HEK293T (cell line): ENCODE data around the gene CLIC3.

Experiments used
- CTCF ChIA-PET: fragments of 350-600 bp; formaldehyde crosslinking; extraction: SDS; loops from one replicate; lab custom pipeline; 2021; ENCODE audit warnings: antibody characterized with exemption, inconsistent platforms; lab: Yijun Ruan, JAX
- POLR2A ChIA-PET: fragments of 350-600 bp; formaldehyde crosslinking; extraction: SDS; loops from one replicate; lab custom pipeline; 2020; ENCODE audit warnings: antibody characterized with exemption, inconsistent platforms; lab: Yijun Ruan, JAX
- DNase-seq: peaks from one replicate; pipeline ENCODE4 v3.0.0; 2012; ENCODE audit warnings: mixed read lengths; ENCODE audit errors: extremely low spot score
- ARNT ChIP-seq: fragments of 450-650 bp; IDR thresholded peaks from 2 replicates; pipeline ENCODE4 v1.6.1; 2017; ENCODE audit warnings: mild to moderate bottlenecking
- BHLHE40 ChIP-seq: fragments of 450-650 bp; IDR thresholded peaks from 2 replicates; pipeline ENCODE4 v1.6.1; 2016; ENCODE audit warnings: mild to moderate bottlenecking, moderate library complexity, borderline replicate concordance
- CTBP1 ChIP-seq: fragments of 450-650 bp; IDR thresholded peaks from 2 replicates; pipeline ENCODE4 v1.6.1; 2016; ENCODE audit warnings: borderline replicate concordance
- ELF4 ChIP-seq: fragments of 450-650 bp; IDR thresholded peaks from 2 replicates; pipeline ENCODE4 v1.6.1; 2017; ENCODE audit warnings: antibody characterized with exemption
- FOXA1 ChIP-seq: fragments of 450-650 bp; IDR thresholded peaks from 2 replicates; pipeline ENCODE4 v1.6.1; 2016; ENCODE audit warnings: mild to moderate bottlenecking
- FOXK2 ChIP-seq: fragments of 450-650 bp; IDR thresholded peaks from 2 replicates; pipeline ENCODE4 v1.6.1; 2016; ENCODE audit warnings: mild to moderate bottlenecking
- FOXM1 ChIP-seq: fragments of 450-650 bp; IDR thresholded peaks from 2 replicates; pipeline ENCODE4 v1.6.1; 2017; ENCODE audit warnings: mild to moderate bottlenecking, borderline replicate concordance
- HDGF ChIP-seq: fragments of 450-650 bp; IDR thresholded peaks from 2 replicates; pipeline ENCODE4 v1.6.1; 2017; ENCODE audit warnings: antibody characterized with exemption, borderline replicate concordance
- L3MBTL2 ChIP-seq: fragments of 450-650 bp; conservative IDR thresholded peaks from 2 replicates; pipeline ENCODE4 v1.6.1; 2016; ENCODE audit warnings: mild to moderate bottlenecking
- LEF1 ChIP-seq: fragments of 450-650 bp; IDR thresholded peaks from 2 replicates; pipeline ENCODE4 v1.6.1; 2017; ENCODE audit warnings: mild to moderate bottlenecking, borderline replicate concordance
- NFRKB ChIP-seq: fragments of 450-650 bp; IDR thresholded peaks from 2 replicates; pipeline ENCODE4 v1.6.1; 2016; ENCODE audit warnings: mild to moderate bottlenecking, moderate library complexity
- SP1 ChIP-seq: fragments of 450-650 bp; IDR thresholded peaks from 2 replicates; pipeline ENCODE4 v1.6.1; 2017
- SUZ12 ChIP-seq: fragments of 450-650 bp; IDR thresholded peaks from 2 replicates; pipeline ENCODE4 v1.6.1; 2016; ENCODE audit warnings: mild to moderate bottlenecking
- TARDBP ChIP-seq: fragments of 450-650 bp; IDR thresholded peaks from 2 replicates; pipeline ENCODE4 v1.6.1; 2016
- ZNF384 ChIP-seq: fragments of 450-650 bp; IDR thresholded peaks from 2 replicates; pipeline ENCODE4 v1.6.1; 2016
- TF ChIP-seq, protein P1 (sequence below): fragments of 450-650 bp; IDR thresholded peaks from 2 replicates; pipeline ENCODE4 v1.6.1; 2016

Gene CLIC3

GRCh38 chr9:136984464-136985026, 11.8 kb downstream of the CLIC3 start:
- CTCF ChIA-PET, result no interaction called here
- POLR2A ChIA-PET, result no interaction called here
- DNase-seq, result no peak
- TF ChIP-seq SUZ12 (no peak), NFRKB (no peak), HDGF (no peak), ELF4 (no peak), LEF1 (no peak), FOXK2 (no peak), TARDBP (no peak), CTBP1 (no peak), FOXA1 (no peak)

GRCh38 chr9:136983656-136984314, 12.6 kb downstream of the CLIC3 start:
- TF ChIP-seq CTBP1, result no peak
- no peak for TF ChIP-seq FOXK2
- TF ChIP-seq LEF1, result no peak
- TF ChIP-seq, protein P1, sequence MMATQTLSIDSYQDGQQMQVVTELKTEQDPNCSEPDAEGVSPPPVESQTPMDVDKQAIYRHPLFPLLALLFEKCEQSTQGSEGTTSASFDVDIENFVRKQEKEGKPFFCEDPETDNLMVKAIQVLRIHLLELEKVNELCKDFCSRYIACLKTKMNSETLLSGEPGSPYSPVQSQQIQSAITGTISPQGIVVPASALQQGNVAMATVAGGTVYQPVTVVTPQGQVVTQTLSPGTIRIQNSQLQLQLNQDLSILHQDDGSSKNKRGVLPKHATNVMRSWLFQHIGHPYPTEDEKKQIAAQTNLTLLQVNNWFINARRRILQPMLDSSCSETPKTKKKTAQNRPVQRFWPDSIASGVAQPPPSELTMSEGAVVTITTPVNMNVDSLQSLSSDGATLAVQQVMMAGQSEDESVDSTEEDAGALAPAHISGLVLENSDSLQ, result no peak
- TF ChIP-seq ZNF384, result no peak
- no peak for TF ChIP-seq SP1
- no peak for TF ChIP-seq ARNT
- TF ChIP-seq FOXA1, result no peak
- no peak for TF ChIP-seq TARDBP
- TF ChIP-seq L3MBTL2, result no peak
- TF ChIP-seq NFRKB, result no peak
- no peak for TF ChIP-seq SUZ12
- no peak for TF ChIP-seq HDGF
- no peak for TF ChIP-seq FOXM1
- no peak for TF ChIP-seq BHLHE40
- no peak for TF ChIP-seq ELF4
- DNase-seq, result no peak
- ChIA-PET POLR2A (no interaction called here), CTCF (no interaction called here)

DNA sequence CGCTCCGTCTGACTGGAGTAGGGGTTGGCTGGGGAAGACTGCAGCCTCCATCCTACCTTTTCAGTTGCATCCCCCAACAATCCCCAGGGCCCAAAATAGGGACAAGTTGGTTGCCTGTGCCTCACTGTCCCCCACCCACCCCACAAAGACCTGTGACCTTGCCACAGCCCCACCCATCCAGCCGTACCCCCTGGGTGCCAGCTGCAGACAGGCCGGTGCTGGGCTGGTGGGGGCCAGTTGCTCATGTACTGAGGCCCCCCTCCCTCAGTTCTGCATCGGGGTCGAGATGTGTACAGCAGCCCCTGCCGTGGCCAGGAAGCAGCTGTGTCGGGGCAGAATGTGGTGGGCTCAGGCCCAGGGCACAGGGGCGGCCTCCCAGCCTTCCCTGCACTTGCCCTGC, 13.2 kb downstream of the CLIC3 start:
- TF ChIP-seq LEF1 (no peak), CTBP1 (no peak), FOXA1 (no peak), L3MBTL2 (no peak), HDGF (no peak), SP1 (no peak)
- TF ChIP-seq, protein P1, result no peak
- CTCF ChIA-PET, result no interaction called here
- POLR2A ChIA-PET, result no interaction called here
- no peak for DNase-seq

DNA sequence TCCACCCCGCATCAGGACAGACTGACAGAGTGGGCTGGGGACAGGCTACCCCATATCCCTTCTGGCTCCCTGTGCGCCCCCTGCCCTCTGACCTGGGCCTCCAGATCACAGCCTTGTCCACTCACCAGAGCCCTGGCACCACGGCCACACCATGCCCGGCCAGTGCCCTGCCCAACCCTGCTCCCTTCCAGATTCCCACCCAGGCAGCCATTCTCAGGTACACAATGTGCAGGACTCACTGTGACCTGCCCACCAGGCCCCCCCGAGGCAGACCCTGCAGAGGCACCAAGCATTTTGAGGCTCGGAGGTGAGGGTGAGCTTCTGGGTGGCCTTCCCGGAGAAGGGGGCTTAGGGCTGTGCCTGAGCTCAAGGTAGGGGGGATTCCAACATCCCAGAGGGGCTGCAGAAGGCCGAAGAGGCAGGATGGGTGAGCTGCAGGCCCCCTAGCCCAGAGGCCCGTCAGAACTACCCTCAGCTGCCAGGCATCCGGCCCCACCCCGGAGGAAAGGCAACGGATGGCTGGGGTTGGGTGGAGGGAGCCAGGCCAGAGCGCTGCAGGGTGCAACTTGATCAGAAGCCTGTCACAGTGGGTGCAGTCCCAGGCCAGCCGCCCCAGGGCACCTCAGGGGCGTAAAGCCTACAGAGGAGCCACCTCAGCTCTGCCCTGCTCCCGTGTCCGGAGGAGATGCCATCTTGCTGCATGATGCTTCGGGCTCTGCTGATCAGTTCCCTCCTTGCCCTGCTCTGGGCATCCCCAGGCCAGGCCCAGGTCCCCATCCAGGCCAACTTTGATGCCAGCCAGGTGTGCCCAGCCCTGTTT, 13.9 kb downstream of the CLIC3 start, which contains the start of gene LCNL1:
Gene LCNL1 (plus strand): TSS at position 762 of the 820 bp plus-strand sequence. CDS start 594 bp downstream, outside the sequence.
- CTCF ChIA-PET, result no interaction called here
- POLR2A ChIA-PET, result interaction anchor here (1.6 to 1.7 kb wide), 2 partner anchors 9 to 11 kb away, joined by 5 to 12 read pairs; no protein-coding TSS in a partner anchor
- no peak for DNase-seq
- TF ChIP-seq BHLHE40, result no peak
- no peak for TF ChIP-seq L3MBTL2
- no peak for TF ChIP-seq SUZ12
- TF ChIP-seq, protein P1, result no peak
- TF ChIP-seq CTBP1, result no peak
- TF ChIP-seq FOXA1, result no peak
- TF ChIP-seq ZNF384, result no peak
- no peak for TF ChIP-seq FOXK2
- TF ChIP-seq ARNT, result no peak
- no peak for TF ChIP-seq HDGF
- no peak for TF ChIP-seq NFRKB
- TF ChIP-seq ELF4, result no peak
- TF ChIP-seq FOXM1, result no peak
- no peak for TF ChIP-seq TARDBP
- TF ChIP-seq LEF1, result no peak
- TF ChIP-seq SP1, result no peak

DNA sequence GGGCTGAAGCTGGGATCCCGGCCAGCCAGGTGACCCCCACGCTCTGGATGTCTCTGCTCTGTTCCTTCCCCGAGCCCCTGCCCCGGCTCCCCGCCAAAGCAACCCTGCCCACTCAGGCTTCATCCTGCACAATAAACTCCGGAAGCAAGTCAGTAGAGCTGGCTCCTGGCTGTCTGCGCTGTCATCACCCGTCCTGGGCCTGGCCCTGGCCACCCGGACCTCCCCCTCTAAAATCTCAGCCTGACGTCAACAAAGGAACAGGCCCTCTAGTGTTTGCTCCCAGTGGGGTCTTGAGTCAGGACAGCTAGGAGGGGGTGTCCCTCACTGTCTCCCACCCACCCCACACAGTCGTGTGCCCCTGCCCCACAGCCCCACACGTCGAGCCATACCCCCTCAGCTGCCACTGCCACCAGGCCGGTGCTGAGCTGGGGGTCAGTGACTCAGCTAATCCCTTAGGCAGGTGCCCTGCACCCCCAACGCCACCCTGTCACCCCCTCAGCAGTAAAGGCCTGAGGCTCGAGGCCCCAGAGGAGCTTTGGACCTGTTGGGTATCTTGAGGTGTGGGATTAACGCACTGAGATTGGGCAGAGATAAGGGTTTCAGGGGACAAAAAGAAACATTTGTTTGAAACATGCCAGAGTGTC, 14.7 kb downstream of the CLIC3 start:
- DNase-seq, result no peak
- POLR2A ChIA-PET, result interaction anchor here (1.6 to 1.7 kb wide), 2 partner anchors 10 to 11 kb away, joined by 5 to 12 read pairs; no protein-coding TSS in a partner anchor
- TF ChIP-seq ARNT (no peak), NFRKB (no peak), FOXA1 (no peak), FOXM1 (no peak), BHLHE40 (no peak), SUZ12 (no peak), L3MBTL2 (no peak), TARDBP (no peak), ZNF384 (no peak), CTBP1 (no peak), HDGF (no peak), SP1 (no peak), LEF1 (no peak), ELF4 (no peak), FOXK2 (no peak)
- TF ChIP-seq, protein P1, result no peak
- CTCF ChIA-PET, result no interaction called here
